Measurements from ENCODE around the gene DCAF5. TPM values are rescaled to one million over a fixed set of nuclear protein-coding genes. Genes with fewer than 3 reads are reported as not detected.

DCAF5 gene
- total RNA-seq, 1 experiment from 2014 or later: 22.0 TPM

GRCh38 chr14:69101331-69101826 lies 51.5 kb downstream of the DCAF5 start:
- H3K4me3 ChIP-seq (ENCODE audit: low read depth, low read length, poor library complexity, severe bottlenecking): no peak overlapping the region
- H3K27ac ChIP-seq (ENCODE audit: low read depth, low read length, poor library complexity, severe bottlenecking): peak overlapping the region; percentile 48
- DNase-seq (ENCODE audit: low spot score): peak; percentile 79
- H3K4me1 ChIP-seq (ENCODE audit: insufficient read depth, low read length, poor library complexity, severe bottlenecking): peaks cover 3% of the 10 kb centered on the region
- TF ChIP-seq CTCF (conservative IDR thresholded peaks at IDR 0.05; ENCODE audit: low read depth, low read length): peak; percentile 74
- TF ChIP-seq EZH2 (IDR thresholded peaks at IDR 0.05; ENCODE audit: borderline replicate concordance, low read depth, low read length, poor library complexity, severe bottlenecking): no peak
- H3K9me3 ChIP-seq (ENCODE audit: low read depth, low read length, poor library complexity, severe bottlenecking): no peaks in the 10 kb centered on the region
- no peaks in the 10 kb centered on the region for H3K27me3 ChIP-seq (replicated peaks; ENCODE audit: insufficient read depth, low read depth, low read length, poor library complexity)
- ChIA-PET POLR2A (ENCODE audit: low non-redundant PET) (interaction anchor here (0.6 kb wide), 1 partner anchor 136 kb away, joined by 3 read pairs; no protein-coding TSS in a partner anchor), CTCF (interaction anchor here (0.6 to 0.8 kb wide), 3 partner anchors 160 to 238 kb away, joined by 3 read pairs; no protein-coding TSS in a partner anchor)
- no TSS peak for BruUV-seq (replicated peaks)
- intact Hi-C loops (cut with micrococcal nuclease; ENCODE audit: unreplicated experiment): no loop called here
- H3K36me3 ChIP-seq (ENCODE audit: insufficient read depth, low read length, poor library complexity, severe bottlenecking): no peaks in the 10 kb centered on the region

- ChIA-PET CTCF (no interaction called here), POLR2A (ENCODE audit: low non-redundant PET) (no interaction called here)
- BruUV-seq (replicated peaks): no TSS peak
- no peak overlapping the region for H3K27ac ChIP-seq (ENCODE audit: low read depth, low read length, poor library complexity, severe bottlenecking)
- peaks cover 7% of the 10 kb centered on the region for H3K4me1 ChIP-seq (ENCODE audit: insufficient read depth, low read length, poor library complexity, severe bottlenecking)
- H3K9me3 ChIP-seq (ENCODE audit: low read depth, low read length, poor library complexity, severe bottlenecking): no peaks in the 10 kb centered on the region
- H3K27me3 ChIP-seq (replicated peaks; ENCODE audit: insufficient read depth, low read depth, low read length, poor library complexity): no peaks in the 10 kb centered on the region
- DNase-seq (ENCODE audit: low spot score): no peak
- intact Hi-C loops (cut with micrococcal nuclease; ENCODE audit: unreplicated experiment): no loop called here
- no peak for TF ChIP-seq CTCF (conservative IDR thresholded peaks at IDR 0.05; ENCODE audit: low read depth, low read length)
- no peak for TF ChIP-seq EZH2 (IDR thresholded peaks at IDR 0.05; ENCODE audit: borderline replicate concordance, low read depth, low read length, poor library complexity, severe bottlenecking)
- H3K4me3 ChIP-seq (ENCODE audit: low read depth, low read length, poor library complexity, severe bottlenecking): no peak overlapping the region
- no peaks in the 10 kb centered on the region for H3K36me3 ChIP-seq (ENCODE audit: insufficient read depth, low read length, poor library complexity, severe bottlenecking)
These were observed 54.9 kb downstream of the DCAF5 start for GRCh38 chr14:69097974-69098373.

GRCh38 chr14:69096781-69097475 lies 56.0 kb downstream of the DCAF5 start:
- ChIA-PET POLR2A (ENCODE audit: low non-redundant PET) (no interaction called here), CTCF (interaction anchor here (0.7 kb wide), 1 partner anchor 38 kb away, joined by 4 read pairs; no protein-coding TSS in a partner anchor)
- BruUV-seq (replicated peaks): no TSS peak
- no peak for DNase-seq (ENCODE audit: low spot score)
- H3K27me3 ChIP-seq (replicated peaks; ENCODE audit: insufficient read depth, low read depth, low read length, poor library complexity): no peaks in the 10 kb centered on the region
- intact Hi-C loops (cut with micrococcal nuclease; ENCODE audit: unreplicated experiment): no loop called here
- H3K9me3 ChIP-seq (ENCODE audit: low read depth, low read length, poor library complexity, severe bottlenecking): no peaks in the 10 kb centered on the region
- H3K27ac ChIP-seq (ENCODE audit: low read depth, low read length, poor library complexity, severe bottlenecking): no peak overlapping the region
- no peak for TF ChIP-seq EZH2 (IDR thresholded peaks at IDR 0.05; ENCODE audit: borderline replicate concordance, low read depth, low read length, poor library complexity, severe bottlenecking)
- no peak for TF ChIP-seq CTCF (conservative IDR thresholded peaks at IDR 0.05; ENCODE audit: low read depth, low read length)
- H3K4me3 ChIP-seq (ENCODE audit: low read depth, low read length, poor library complexity, severe bottlenecking): no peak overlapping the region
- peaks cover 7% of the 10 kb centered on the region for H3K4me1 ChIP-seq (ENCODE audit: insufficient read depth, low read length, poor library complexity, severe bottlenecking)
- no peaks in the 10 kb centered on the region for H3K36me3 ChIP-seq (ENCODE audit: insufficient read depth, low read length, poor library complexity, severe bottlenecking)

All from A673 (cell line).